NK-92 (cell line): Measurements from ENCODE around the gene RWDD4.

Source experiments
- DNase-seq: peaks from one replicate; lab custom pipeline; 2025; ENCODE audit not compliant: unreplicated experiment; lab: John Stamatoyannopoulos, UW

Gene RWDD4

GRCh38 chr4:183659029-183659871, at the start of gene RWDD4, which contains the start of gene TRAPPC11:
Gene RWDD4 (minus strand): TSS chr4:183659185. CDS start chr4:183658952, 233 bp downstream.
Gene TRAPPC11 (plus strand): TSS chr4:183659293. CDS start chr4:183663868, 4,575 bp downstream.
- peak; percentile 88 for DNase-seq

DNA sequence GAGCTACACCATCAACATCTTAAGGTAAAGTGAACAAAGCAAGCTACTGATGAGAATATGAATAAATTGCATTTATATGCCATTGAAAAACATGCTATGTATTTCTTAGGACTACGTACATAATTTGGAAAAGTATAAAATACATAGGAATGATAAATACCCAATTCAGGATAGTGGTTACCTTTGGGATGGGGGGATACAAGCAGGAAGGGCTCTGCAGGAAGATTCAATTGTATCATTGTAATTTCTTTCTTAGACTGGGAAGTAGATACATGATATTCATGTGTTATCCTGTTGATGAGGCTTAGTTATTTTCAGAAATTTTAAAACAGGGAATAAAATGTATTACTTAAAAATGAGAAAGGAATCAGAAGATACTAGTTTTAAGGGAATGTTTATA, 43.5 kb upstream of the RWDD4 start:
- no peak for DNase-seq

DNA sequence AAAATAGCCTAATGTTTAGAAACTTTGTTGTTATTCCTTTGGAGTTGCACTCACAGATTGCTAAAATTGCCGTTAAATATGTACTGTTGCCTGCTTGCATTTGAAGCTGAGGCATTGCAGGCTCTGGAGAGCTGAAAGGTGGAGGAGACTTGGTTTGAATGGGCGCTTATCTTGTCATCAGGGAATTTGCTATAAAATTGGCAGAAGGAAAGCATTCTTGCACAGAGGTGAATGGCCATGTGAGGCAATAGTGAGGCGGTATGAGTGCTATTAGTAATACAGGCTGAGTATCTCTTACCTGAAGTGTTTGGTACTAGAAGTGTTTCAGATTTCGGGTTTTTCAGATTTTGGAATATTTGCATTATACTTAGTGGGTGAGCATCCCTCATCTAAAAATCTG, 41.4 kb upstream of the RWDD4 start:
- DNase-seq, result no peak

DNA sequence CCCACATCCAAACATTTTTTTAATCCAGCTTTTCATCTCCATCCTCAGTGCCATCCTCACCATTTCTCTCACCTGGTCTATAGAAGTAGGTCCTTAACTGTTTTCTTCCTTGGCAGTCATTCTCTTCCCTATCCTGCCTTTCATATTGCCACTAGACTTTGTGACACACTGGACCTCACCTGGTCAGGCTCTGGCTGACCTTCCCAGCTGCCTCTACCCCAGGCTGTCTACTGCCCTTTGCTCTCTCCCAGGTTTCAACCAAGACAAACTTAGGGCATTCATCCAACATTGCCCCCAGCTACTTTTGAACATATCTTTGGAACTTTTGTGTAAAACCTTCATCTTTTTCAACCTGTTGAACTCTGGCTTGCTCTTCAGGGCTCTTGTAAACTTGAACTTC, 39.9 kb upstream of the RWDD4 start:
- no peak for DNase-seq

DNA sequence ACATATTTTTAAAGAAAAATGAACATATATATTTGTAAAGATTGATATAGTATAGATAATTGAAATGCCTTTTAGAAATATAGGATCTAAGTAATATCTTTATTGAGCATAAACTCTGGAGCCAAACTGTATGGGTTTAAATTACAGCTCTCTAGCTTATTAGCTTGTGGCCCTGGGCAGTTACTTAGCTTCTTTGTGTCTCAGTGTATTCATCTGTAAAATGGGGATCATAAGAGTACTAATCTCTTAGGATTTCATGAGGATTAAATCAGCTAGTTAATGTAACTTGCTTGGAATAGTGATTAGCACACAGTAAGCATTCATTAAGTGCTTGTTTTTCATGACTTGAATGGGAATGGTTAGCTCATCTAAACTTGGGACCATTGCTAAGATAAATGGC, 32.9 kb upstream of the RWDD4 start:
- DNase-seq, result no peak

DNA sequence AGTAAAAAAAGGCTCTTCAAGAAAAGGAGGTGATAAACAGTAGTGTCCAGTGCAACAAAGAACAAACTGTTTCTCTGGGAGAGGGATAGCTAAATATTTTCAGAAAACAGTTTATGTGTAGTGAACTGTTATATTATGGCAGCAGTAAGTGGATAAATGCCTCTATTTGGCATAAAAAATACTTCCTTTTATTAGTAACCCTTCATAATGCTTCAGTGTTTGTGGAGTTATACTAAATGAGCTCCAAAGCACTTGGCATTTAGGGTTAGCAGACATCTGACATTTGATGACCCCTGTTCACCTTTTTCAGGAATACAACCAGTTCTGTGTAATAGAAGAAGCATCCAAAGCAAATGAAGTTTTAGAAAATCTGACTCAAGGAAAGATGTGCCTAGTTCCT, 32.0 kb upstream of the RWDD4 start:
- no peak for DNase-seq

DNA sequence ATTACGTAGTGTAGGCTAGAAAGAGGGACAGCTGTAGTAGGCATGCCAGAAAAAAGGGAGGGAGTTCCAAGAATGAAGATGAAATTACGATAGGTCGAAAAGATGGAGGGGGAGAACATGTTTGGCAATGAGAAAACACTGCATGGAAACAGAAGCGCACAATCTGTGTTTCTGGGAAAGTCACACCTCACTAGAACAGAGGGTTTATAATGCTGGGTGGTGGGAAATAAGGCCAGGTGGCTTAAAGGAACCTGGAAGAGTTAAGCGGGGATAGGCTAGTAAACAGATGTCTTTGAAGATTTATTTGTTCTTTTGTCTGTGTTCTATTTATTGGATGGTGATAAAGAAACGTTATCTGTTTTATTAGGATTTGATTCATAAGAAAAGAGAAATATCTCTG, 29.2 kb upstream of the RWDD4 start:
- no peak for DNase-seq

DNA sequence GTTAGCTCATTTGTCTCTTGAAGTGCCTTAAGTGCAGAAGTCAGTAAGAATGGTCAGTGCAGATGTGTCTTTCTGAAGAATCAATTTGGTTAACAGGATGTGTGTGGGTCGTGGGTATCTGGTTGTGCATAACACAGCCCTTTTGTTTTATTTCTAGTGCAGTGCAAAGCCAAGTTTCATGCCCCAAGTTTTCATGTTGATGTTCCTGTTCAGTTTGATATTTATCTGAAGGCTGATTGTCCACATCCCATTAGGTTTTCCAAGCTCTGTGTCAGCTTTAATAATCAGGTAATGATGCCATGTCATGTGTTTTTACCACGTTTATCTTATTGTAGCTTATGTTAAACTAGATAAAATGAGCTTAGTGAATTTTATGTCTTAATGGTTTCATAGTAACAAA, 27.5 kb upstream of the RWDD4 start:
- DNase-seq, result no peak

DNA sequence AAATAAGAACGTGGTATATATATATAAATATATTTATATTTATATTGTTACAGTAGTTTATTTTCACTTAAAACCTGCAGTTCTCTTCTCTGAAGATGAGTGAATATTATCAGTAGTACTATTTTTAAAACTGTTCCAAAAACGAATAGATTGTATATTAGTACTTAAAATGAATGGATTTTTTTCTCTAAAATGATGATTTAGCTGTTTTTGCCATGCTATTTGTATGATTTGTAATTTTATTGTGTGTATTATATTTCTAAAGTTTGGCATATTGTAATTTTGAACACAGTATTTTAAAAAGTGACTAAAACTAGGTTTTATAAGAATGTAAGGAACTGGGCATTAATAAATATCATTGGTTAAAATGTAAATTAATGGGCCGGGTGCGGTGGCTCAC, 22.1 kb upstream of the RWDD4 start:
- DNase-seq, result no peak

DNA sequence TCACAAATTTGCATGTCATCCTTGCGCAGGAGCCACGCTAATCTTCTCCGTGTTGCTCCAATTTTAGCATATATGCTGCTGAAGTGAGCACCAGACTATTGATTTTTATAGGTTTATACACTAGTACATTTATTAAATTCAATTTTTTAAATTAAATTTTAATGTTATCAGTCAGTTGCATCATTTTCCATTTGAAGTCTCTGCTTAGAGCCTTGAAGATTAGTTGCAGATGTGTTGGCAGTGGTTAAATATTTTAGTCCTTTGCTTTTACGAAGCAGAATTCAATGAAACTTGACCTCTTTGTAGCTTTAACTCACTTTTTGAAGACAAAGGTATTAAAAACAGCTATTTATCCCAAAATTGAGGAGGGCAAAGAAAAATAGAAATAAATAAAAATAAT, 16.6 kb upstream of the RWDD4 start:
- DNase-seq, result no peak

- no peak for DNase-seq
These were observed 15.2 kb upstream of the RWDD4 start for GRCh38 chr4:183674153-183674552.

DNA sequence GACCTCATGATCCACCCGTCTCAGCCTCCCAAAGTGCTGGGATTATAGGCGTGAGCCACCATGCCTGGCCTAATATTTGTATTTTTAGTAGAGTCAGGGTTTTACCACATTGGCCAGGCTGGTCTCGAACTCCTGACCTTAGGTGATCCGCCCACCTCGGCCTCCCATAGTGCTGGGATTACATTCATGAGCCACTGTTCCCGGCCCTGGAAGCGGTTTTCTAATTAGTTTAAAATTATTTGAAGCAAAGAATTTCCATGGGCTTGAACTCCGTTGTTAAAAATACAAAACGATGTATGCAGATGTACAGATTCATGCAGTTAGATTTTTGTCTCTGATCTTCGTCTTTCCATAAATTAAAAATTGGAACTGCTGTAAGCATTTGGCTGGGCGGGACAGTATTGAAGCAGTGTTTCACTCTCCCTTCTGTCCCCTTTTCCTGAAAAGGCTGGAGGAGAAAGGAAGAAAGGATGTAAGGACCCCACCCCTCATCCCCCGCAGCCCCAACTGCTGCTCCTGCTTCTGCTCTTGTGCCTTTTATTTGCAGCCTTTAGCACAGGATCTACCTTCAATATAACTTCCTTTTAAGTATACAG, 12.1 kb upstream of the RWDD4 start:
- no peak for DNase-seq

DNA sequence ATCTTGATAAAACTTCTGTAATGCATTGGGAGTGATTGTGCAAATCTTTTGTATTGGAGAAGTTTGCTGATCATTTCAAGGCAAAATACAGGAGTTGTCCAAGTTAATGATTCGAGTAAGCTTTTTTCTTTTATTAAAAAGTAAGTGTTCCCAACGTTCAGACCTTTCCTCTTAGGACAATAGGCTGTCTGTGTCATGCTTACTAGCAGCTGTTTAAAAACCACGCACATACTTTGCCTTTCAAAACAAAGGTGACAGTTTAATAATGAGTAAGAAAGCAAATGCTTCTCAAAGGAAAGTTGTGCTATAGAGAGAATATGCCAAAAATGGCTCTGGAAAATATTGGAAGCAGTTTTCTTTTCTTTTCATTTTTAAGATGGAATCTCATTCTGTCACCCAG, 11.3 kb upstream of the RWDD4 start:
- DNase-seq, result no peak

GRCh38 chr4:183666088-183666487, 7.1 kb upstream of the RWDD4 start:
- no peak for DNase-seq

DNA sequence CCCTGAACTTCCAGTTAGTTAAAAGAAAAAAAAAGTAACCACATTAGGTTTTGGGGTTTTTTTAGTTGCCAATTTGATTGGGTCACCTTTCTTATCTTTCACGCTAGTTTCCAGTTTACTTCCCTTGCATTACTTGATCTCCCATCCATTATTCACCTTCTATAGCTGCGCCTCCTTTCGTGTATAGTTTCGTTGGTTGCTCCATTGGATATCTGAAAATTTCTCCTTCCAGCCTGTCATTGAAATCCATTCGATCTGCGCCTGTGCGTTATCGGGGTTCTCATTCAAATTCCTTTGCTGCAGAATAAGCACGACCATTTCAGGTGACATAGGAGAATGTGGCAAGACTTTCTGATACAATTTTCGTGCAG, 872 bp upstream of the RWDD4 start:
- DNase-seq, result no peak

GRCh38 chr4:183658362-183659028, 490 bp downstream of the RWDD4 start:
- DNase-seq, result no peak

DNA sequence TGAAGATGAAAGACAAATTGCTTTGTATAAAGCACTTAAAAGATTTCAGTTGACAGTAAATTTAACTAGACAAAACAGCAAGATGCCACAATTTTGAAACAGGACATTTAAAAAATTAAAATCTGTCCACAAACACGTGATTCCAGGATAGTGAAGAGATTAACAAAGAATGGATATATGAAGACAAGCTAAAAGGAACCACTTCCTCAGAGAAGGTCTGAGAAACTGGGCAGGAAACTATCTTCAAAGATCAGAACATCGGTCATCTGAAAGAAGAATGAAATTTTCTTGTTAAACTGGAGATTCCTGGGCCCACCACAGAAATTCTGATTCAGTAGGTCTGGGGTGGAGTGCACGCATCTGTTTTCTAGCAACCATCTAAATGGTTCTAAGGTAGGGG, 1.4 kb downstream of the RWDD4 start:
- no peak for DNase-seq

DNA sequence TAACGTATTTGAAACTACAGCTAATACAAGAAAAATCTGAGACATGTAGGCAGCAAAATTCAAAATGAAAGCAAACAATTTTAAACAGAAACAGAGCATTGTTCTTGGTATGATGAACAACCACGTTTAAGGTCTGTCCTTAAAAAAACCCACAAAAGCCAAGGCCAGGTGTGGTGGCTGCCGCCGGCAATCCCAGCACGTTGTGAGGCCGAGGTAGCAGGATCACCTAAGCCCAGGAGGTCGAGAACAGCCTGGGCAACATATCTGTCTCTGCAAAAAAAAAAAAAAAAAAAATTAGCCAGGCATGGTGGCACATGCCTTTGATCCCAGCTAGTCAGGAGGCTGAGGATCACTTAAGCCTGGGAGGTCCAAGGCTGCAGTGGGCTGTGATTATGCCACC, 13.7 kb downstream of the RWDD4 start:
- no peak for DNase-seq

DNA sequence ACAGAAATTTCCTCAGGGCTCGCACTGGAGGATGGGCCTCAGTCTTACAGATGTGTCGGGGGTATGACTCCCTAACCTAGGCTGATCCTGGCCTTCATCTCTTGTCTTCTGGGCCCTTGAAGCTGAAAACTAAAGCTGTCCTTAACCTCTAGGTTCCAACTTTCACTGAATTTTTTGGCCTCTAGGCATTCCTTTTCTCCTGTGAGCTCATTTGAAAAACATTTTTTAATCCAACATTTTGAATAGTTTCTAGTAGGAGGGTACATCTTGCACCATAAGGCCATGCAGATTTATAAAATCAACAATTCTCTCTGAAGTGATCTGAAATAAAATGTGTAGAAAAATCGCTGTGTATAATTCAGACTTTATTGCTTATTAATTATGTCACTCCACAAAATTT, 19.7 kb downstream of the RWDD4 start:
- no peak for DNase-seq

DNA sequence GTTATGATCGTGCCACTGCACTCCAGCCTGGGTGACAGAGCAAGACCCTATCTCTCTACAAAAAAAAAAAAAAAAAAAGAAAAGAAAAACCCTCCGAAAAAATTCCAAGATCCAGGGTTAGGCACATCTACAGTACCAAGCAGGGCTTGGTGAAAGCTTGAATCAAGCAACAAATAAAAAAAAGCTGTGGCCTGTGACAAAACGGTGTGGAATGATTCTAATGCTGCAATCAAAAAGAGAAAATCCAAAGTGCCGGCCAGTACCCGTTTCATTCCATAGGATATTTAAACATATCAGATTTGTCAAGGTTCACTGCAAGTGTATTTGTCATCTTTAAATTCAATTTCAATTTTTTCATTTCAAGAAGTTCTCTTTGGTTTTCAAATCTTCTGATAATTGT, 20.5 kb downstream of the RWDD4 start:
- no peak for DNase-seq

DNA sequence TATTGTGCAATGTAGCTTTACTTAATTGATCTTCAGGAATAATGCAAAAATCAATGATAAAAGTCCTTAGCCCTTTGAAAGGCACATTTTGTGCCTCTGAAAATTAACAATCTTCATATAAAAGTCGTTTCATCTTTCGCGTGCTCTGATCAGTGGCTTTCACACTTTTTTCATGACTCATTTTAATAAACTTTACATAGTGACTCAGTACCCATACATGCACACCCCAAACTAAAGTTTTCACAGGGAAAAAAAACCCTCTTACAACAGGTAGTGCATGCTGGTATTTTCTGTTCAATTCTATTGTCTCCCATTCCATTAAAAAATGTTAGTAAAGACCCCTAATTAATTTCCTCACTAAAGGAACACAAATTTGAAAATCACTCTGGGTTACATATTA, 21.5 kb downstream of the RWDD4 start:
- no peak for DNase-seq

DNA sequence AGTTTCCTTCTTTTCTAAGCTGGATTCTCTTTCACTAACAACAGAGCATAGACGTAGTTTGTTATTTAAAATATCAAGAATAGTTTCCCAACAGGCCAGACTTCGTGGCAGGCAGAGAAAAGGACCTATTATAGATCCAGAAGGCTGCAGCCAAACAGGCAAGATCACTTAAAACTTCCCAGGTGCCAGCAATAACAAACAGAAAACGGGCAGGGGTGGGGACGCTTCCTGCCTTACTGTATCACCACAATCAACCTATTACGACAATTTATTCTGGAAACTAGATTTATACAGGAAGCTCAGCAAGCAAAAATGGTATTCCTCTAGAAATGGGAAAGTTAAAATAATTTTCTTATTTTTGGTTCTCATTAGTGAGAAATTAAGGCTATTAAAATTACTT, 22.1 kb downstream of the RWDD4 start:
- no peak for DNase-seq
